T-helper 9 cell (primary cell): ENCODE results near the gene C1R.

Source experiments
- DNase-seq: peaks from one replicate; pipeline ENCODE4 v3.0.0-alpha.2; 2020

The C1R gene

GRCh38 chr12:7096006-7096932 lies 4.0 kb upstream of the C1R start:
- no peak for DNase-seq

DNA sequence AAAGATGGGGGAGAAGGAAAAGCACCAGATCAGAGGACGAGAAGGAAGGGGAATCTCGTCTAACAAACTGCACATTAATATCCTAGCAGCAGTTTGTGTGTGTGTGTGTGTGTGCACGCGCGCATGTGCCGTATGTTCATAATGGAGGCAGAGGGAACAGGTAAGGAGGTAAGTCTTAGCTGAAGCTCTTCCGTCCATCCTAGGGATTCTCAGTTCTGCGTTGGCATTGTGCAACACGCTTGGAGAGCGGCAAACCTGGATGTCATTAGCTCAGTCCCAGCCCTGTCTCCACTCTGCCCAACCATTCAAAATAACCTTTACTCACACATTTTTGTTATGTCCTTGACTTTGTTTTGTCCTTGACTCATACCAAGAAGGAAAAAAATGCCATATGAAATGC lies 1.6 kb upstream of the C1R start:
- no peak for DNase-seq

DNA sequence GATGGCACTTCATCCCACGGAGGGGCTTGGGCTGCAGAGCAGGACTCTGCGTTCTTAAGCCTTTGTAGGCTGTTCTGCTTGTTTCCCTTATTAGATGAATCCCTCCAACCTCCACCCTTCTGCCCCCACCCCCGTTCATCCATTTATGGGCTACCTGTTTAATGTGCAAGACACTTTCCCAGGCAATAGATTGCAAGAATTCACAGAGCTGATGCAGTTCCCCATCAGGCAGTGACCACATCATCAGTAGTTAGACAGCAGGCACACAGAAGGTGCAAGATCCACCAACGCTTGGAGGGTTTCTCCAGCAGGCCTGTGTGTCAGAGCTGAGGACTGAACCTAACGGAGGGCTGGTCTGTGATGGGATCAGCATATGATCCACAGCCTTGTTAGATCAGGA lies 1.2 kb upstream of the C1R start:
- no peak for DNase-seq

DNA sequence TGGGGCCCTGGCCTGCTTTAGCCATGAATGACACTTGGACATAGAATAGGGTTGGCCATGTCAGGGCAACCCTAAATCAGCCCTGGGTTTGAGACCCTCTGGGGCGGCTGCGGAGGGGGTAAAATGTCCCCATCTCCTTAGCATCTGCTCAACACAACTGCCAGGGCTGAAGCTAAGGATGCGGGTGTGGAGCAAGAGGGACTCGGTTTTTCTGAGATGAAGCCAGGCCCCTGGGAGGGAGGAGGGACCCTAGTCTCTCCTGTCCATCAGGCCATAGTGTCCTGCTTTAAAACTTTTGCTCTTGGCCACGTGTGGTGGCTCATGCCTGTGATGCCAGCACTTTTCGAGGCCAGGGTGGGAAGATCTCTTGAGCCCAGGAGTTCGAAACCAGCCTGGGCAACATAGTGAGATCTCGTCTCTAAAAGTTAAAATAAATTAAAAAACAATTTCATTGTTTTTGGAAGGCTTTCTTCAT lies 778 bp upstream of the C1R start:
- DNase-seq, result no peak

DNA sequence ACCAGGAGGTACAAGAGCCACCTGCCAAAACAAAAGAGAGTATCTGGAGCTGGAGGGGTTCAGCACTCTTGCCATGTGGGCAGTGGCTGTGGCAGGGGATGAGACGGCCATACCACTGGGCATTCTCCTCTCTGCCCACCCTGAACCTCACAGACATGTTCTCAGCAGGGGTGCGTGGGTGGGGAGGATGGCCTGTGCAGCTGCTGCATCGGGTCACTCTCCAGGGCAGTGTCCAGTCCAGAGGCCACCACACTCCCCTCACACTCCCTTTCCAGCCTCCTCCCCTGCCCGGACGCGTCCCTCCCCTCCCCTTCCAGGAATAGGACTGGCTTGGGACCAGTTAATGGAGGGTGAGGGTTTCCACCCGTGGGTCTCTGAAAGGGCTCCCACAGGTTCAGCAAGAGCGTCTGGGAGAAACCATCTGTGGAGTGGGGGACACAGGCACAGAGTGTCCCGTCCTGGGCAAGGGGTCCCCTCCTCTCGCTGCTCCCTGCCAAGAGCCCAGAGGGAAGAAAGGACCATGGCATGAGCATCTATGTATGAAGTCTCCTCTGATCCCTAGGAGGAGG lies 501 bp downstream of the C1R start:
- no peak for DNase-seq

DNA sequence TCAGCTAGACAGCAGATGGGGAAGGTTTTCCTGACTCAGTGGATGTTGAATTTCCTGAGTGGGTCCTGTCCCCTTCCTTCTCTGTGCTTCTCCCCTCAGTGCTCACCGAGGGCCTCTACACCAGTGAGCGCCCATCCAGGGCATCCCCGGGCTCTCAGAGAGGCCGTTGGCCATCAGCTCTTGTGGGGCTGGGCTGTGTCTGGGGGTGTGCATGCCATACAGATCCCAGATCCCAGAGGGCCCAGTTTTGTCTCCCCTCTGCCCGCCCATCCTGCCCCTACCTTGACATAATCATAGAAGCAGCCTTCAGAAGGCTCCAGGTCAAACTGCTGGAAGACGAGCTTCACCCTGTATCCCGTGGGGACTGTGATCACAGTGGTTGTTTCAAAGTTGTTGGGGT lies 1.1 kb downstream of the C1R start:
- DNase-seq, result no peak

GRCh38 chr12:7090222-7090998 lies 1.8 kb downstream of the C1R start:
- DNase-seq, result no peak

DNA sequence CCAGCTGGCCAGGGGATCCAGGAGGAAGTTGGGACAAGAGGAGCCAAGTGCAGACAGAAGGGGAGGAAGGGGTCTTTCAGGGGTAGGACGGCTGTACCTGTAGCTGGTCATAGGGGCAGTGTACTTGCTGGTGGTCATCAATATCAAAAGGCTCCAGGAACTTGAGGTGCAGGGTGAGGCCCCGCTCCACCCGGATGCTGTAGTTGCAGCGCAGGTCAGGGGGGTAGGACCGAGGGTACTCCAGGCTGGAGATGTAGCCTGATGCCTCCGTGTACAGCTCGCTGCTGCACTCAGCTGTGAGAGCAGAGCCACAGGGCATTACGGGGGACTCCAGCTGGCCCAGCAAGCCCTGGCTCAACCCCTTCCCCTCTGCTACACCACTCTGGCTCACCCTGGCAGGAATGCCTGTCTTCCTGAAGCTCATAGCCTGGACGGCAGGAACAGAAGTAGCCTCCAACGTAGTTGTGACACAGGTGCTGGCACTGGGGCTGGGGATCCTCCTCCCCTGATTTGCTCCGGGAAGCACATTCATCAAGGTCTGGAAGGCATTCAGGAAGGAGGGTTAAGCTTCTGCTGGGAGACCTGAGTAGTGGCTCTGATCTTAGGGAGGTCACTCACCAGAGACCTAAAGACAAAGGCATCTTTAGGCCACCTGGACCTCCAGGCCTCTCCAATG lies 2.9 kb downstream of the C1R start:
- no peak for DNase-seq

DNA sequence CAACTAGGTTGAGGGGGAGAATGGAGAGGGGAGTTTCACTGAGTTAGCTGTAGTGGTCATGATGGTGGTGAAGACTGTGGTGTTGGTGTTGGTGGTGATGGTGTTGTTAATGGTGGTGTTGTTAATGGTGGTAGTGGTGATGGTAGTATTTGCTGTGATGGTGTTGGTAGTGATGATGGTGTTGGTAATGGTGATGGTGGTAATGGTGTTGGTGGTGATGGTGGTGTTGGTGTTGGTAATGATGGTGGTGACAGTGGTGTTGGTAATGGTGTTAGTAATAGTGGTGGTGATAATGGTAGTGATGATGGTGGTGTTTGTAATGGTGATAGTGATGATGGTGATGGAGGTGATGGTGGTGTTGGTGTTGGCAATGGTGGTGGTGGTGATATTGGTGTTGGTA lies 9.1 kb downstream of the C1R start:
- no peak for DNase-seq

GRCh38 chr12:7081037-7081436 lies 11.2 kb downstream of the C1R start:
- no peak for DNase-seq

GRCh38 chr12:7079826-7080125 lies 12.5 kb downstream of the C1R start:
- no peak for DNase-seq

DNA sequence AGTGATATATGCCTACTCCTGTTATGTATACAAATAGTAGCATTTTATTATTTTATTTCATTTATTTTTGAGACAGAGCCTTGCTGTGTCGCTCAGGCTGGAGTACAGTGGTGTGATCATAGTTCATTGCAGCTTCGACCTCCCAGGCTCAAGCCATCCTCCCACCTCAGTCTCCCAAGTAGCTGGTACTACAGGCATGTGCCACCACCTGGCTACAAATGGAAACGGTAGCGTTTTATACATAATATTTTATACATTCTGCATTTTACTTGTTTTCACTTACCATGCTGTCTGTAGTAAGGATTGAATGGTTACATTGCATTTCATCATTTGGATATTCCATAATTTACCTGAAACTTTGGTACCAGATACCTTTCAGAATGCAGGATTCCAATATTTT lies 14.1 kb downstream of the C1R start:
- no peak for DNase-seq

- no peak for DNase-seq
Observed at GRCh38 chr12:7076493-7076892, 15.8 kb downstream of the C1R start.

GRCh38 chr12:7075939-7076338 lies 16.3 kb downstream of the C1R start:
- DNase-seq, result no peak

DNA sequence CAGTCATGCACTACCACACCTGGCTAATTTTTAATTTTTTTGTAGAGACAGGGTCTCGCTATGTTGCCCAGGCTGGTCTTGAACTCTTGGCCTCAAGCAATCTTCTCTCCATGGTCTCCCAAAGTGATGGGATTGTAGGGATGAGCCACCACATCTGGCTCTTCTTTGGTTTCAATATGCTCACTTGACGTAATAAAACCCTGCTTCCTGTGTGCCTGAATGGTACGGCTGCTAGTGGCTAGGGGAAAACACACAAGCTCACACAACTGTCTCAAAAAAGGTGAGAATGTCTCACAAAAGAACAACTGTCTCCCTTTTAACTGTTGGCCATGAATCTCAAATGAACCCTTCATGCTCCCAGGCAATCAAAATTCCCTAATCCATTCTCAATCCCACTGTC lies 16.7 kb downstream of the C1R start:
- no peak for DNase-seq

DNA sequence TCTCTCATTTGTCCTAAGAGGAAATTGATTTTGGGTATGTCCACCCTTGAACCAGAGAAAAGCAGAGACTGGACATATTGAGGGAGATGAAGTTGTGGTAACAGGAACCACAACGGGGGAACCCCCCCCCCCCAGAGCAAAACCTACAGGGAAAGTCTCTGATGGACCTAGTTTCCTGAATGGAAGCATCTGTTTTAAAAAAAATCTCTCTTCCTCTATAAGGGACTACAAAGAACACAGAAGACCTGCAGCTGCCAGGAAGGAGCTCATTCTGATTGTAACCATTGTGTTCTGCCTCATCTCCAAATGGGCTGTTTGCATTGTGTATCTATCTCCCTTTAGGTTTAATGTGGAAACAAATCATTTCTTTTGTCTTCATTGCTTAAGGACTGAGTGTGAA lies 18.3 kb downstream of the C1R start:
- no peak for DNase-seq

GRCh38 chr12:7072554-7072953 lies 19.7 kb downstream of the C1R start:
- DNase-seq, result no peak

- DNase-seq, result no peak
Observed at GRCh38 chr12:7072035-7072434, 20.2 kb downstream of the C1R start.

DNA sequence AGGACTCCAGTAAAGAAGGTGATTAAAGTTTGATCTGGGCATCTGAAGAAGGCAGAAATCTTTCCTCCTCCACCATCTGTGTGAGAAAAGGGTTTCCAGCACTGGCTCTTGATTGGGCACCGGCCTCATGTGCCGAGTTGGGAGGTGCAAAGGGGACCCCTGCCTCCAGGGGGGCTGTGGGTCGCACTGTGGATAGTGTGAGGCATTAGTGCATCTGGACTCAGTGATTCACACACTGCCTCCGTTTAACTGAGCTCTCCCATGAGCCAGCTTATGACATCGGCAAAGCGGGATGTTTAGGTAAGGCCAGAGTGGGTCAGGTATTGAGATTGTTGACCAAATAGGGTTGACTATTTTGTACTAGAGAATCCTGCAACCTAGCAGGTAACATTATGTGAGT lies 22.9 kb downstream of the C1R start:
- DNase-seq, result no peak

- DNase-seq, result no peak
Observed at GRCh38 chr12:7068994-7069346, 23.3 kb downstream of the C1R start.

- DNase-seq, result no peak
Observed at GRCh38 chr12:7068240-7068993, 23.8 kb downstream of the C1R start.

- no peak for DNase-seq
Observed at GRCh38 chr12:7067096-7067495, 25.1 kb downstream of the C1R start.

- DNase-seq, result no peak
Observed at GRCh38 chr12:7066596-7066995, 25.6 kb downstream of the C1R start.
